Measurements from ENCODE around the gene MBD4. TPM values are rescaled to one million over a fixed set of nuclear protein-coding genes. Genes with fewer than 3 reads are reported as not detected.
"Not testable (repeated sequence)": the region's sequence is repeated elsewhere in the genome, so short reads cannot be mapped to it uniquely, and the experiment has no call there.

The MBD4 gene
- polyA plus RNA-seq, 3 donors = 25.6 to 31.5 (median 30.1) TPM

- no peak for DNase-seq
- TF ChIP-seq, protein P1, sequence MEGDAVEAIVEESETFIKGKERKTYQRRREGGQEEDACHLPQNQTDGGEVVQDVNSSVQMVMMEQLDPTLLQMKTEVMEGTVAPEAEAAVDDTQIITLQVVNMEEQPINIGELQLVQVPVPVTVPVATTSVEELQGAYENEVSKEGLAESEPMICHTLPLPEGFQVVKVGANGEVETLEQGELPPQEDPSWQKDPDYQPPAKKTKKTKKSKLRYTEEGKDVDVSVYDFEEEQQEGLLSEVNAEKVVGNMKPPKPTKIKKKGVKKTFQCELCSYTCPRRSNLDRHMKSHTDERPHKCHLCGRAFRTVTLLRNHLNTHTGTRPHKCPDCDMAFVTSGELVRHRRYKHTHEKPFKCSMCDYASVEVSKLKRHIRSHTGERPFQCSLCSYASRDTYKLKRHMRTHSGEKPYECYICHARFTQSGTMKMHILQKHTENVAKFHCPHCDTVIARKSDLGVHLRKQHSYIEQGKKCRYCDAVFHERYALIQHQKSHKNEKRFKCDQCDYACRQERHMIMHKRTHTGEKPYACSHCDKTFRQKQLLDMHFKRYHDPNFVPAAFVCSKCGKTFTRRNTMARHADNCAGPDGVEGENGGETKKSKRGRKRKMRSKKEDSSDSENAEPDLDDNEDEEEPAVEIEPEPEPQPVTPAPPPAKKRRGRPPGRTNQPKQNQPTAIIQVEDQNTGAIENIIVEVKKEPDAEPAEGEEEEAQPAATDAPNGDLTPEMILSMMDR (IDR thresholded peaks at IDR 0.05) = no peak
- Histone ChIP-seq H3K79me2 (ENCODE audit: insufficient read depth, low read length) (no peaks in the 10 kb centered on the region), H3K36me3 (replicated peaks in 1 of 2; ENCODE audit: control insufficient read depth in 1 of 2, insufficient read depth in 2 of 2, low read length in 2 of 2) (peaks cover 35 to 70% of the 10 kb centered on the region in 2 donors), H3K4me2 (replicated peaks; ENCODE audit: extremely low read depth, low read length, poor library complexity, severe bottlenecking) (no peak overlapping the region), H2AFZ (ENCODE audit: insufficient read depth, low read depth, low read length, poor library complexity, severe bottlenecking) (no peak overlapping the region), H3K4me1 (ENCODE audit: control insufficient read depth in 1 of 2, insufficient read depth in 2 of 2, low read length in 2 of 2) (peaks cover 18% of the 10 kb centered on the region in 2 donors), H3K27me3 (ENCODE audit: control insufficient read depth in 2 of 2, insufficient read depth in 2 of 2, low read length in 2 of 2) (no peaks in the 10 kb centered on the region), H3K4me3 (replicated peaks in 1 of 3; ENCODE audit: low read depth in 2 of 3, low read length in 3 of 3) (no peak overlapping the region), H3K9me3 (replicated peaks in 1 of 2; ENCODE audit: control insufficient read depth in 1 of 2, insufficient read depth in 1 of 2, low read length in 2 of 2) (no peaks in the 10 kb centered on the region), H4K20me1 (ENCODE audit: insufficient read depth, low read length) (no peaks in the 10 kb centered on the region), H3K9ac (ENCODE audit: insufficient read depth, low read length, poor library complexity, severe bottlenecking) (no peak overlapping the region), H3K27ac (ENCODE audit: low read depth in 1 of 2, low read length in 2 of 2) (no peak overlapping the region)
- Mint-ChIP-seq H3K36me3 (peaks cover 55 to 58% of the 10 kb centered on the region in 2 donors), H3K4me1 (peaks cover 23% of the 10 kb centered on the region), H3K27ac (peak overlapping the region in 4 of 7 donors; percentile 43 to 63 (median 56)), H3K4me3 (no peak overlapping the region), H3K27me3 (ENCODE audit: low read depth in 3 of 3) (peaks cover 0 to 1% (median 0%) of the 10 kb centered on the region in 3 donors), H3K9me3 (no peaks in the 10 kb centered on the region)
- intact Hi-C loops (cut with micrococcal nuclease) = loop anchor here in 1 of 2 donors (10.0 kb wide), 1 partner anchor 453 kb away; no protein-coding TSS in a partner anchor
- 76% methylated on average over 10 of the region's 12 CpGs for WGBS (ENCODE audit: insufficient coverage)
These were observed 42.1 kb upstream of the MBD4 start for GRCh38 chr3:129481766-129482332.

- not testable (repeated sequence) for H3K27ac ChIP-seq (ENCODE audit: low read depth in 1 of 2, low read length in 2 of 2)
These were observed 41.5 kb upstream of the MBD4 start for GRCh38 chr3:129481225-129481765.

More at GRCh38 chr3:129481225-129481765, 41.5 kb upstream of the MBD4 start:
- H2AFZ ChIP-seq (ENCODE audit: insufficient read depth, low read depth, low read length, poor library complexity, severe bottlenecking); H3K9me3 Mint-ChIP-seq; H3K9me3 ChIP-seq (replicated peaks in 1 of 2; ENCODE audit: control insufficient read depth in 1 of 2, insufficient read depth in 1 of 2, low read length in 2 of 2); H3K9ac ChIP-seq (ENCODE audit: insufficient read depth, low read length, poor library complexity, severe bottlenecking); H3K27me3 ChIP-seq (ENCODE audit: control insufficient read depth in 2 of 2, insufficient read depth in 2 of 2, low read length in 2 of 2); H3K4me3 Mint-ChIP-seq; H3K4me3 ChIP-seq (replicated peaks in 1 of 3; ENCODE audit: low read depth in 2 of 3, low read length in 3 of 3); DNase-seq; H3K27me3 Mint-ChIP-seq (ENCODE audit: low read depth in 3 of 3); H3K4me2 ChIP-seq (replicated peaks; ENCODE audit: extremely low read depth, low read length, poor library complexity, severe bottlenecking); H3K79me2 ChIP-seq (ENCODE audit: insufficient read depth, low read length); H4K20me1 ChIP-seq (ENCODE audit: insufficient read depth, low read length): not testable (repeated sequence)
- peaks cover 40 to 76% of the 10 kb centered on the region in 2 donors for H3K36me3 ChIP-seq (replicated peaks in 1 of 2; ENCODE audit: control insufficient read depth in 1 of 2, insufficient read depth in 2 of 2, low read length in 2 of 2)
- H3K4me1 ChIP-seq (ENCODE audit: control insufficient read depth in 1 of 2, insufficient read depth in 2 of 2, low read length in 2 of 2) = peaks cover 12% of the 10 kb centered on the region in 2 donors
- intact Hi-C loops (cut with micrococcal nuclease) = loop anchor here in 1 of 2 donors (10.0 kb wide), 1 partner anchor 454 kb away; no protein-coding TSS in a partner anchor
- WGBS (ENCODE audit: insufficient coverage) = 100% methylated on average over 1 of the region's 11 CpGs
- peaks cover 18% of the 10 kb centered on the region for H3K4me1 Mint-ChIP-seq
- H3K27ac Mint-ChIP-seq = peak overlapping the region in 2 of 7 donors; percentile 33 to 43
- peaks cover 61 to 63% of the 10 kb centered on the region in 2 donors for H3K36me3 Mint-ChIP-seq

Data from CD14-positive monocyte (primary cell).